ENCODE measurements around the gene MOSPD2. TPM values are rescaled to one million over a fixed set of nuclear protein-coding genes. Genes with fewer than 3 reads are reported as not detected.
A peak's percentile ranks its signal among the peaks of the same experiment; 100 is the strongest.

Gene MOSPD2
- 10 to 100 TPM in 1 of 2 experiments, 1 to 10 TPM in 1; 9.7 to 11.3 TPM for total RNA-seq

GRCh38 chrX:14872851-14873675 is at the start of gene MOSPD2, which contains the start of gene FANCB:
Gene MOSPD2 (plus strand): TSS chrX:14873421. CDS start chrX:14873529, 108 bp downstream.
Gene FANCB (minus strand): TSS chrX:14873069. CDS start chrX:14865510, 7,559 bp downstream.
- peaks cover 20% of the 10 kb centered on the region for H3K36me3 Mint-ChIP-seq
- no peaks in the 10 kb centered on the region for H3K9me3 Mint-ChIP-seq (ENCODE audit: low read depth)
- ATAC-seq = peak; percentile 94
- CTCF ChIA-PET = no interaction called here
- DNase-seq = peak; percentile 96
- H3K4me3 Mint-ChIP-seq = peak within 1 kb of the TSS; percentile 78
- peak within 1 kb of the TSS; percentile 83 for H3K27ac Mint-ChIP-seq
- peaks cover 30% of the 10 kb centered on the region for H3K4me1 Mint-ChIP-seq
- no peaks in the 10 kb centered on the region for H3K27me3 Mint-ChIP-seq

GRCh38 chrX:14825851-14826250 is 47.4 kb upstream of the MOSPD2 start:
- Mint-ChIP-seq H3K9me3 (ENCODE audit: low read depth) (no peaks in the 10 kb centered on the region), H3K36me3 (peaks cover 7% of the 10 kb centered on the region), H3K27ac (no peak overlapping the region), H3K4me3 (no peak overlapping the region), H3K4me1 (no peaks in the 10 kb centered on the region), H3K27me3 (no peaks in the 10 kb centered on the region)
- CTCF ChIA-PET = no interaction called here
- DNase-seq (no peak), ATAC-seq (no peak)

- Mint-ChIP-seq H3K27ac (no peak overlapping the region), H3K4me3 (no peak overlapping the region), H3K27me3 (no peaks in the 10 kb centered on the region), H3K4me1 (no peaks in the 10 kb centered on the region), H3K9me3 (ENCODE audit: low read depth) (no peaks in the 10 kb centered on the region), H3K36me3 (peaks cover 9% of the 10 kb centered on the region)
- ATAC-seq (no peak), DNase-seq (no peak)
- CTCF ChIA-PET = interaction anchor here (0.6 kb wide), 1 partner anchor 65 kb away, joined by 4 read pairs; no protein-coding TSS in a partner anchor
These were observed 46.9 kb upstream of the MOSPD2 start for GRCh38 chrX:14826319-14826718.

GRCh38 chrX:14829643-14830042 is 43.6 kb upstream of the MOSPD2 start:
- DNase-seq = no peak
- Mint-ChIP-seq H3K27ac (no peak overlapping the region), H3K4me3 (no peak overlapping the region), H3K27me3 (no peaks in the 10 kb centered on the region), H3K9me3 (ENCODE audit: low read depth) (no peaks in the 10 kb centered on the region), H3K4me1 (no peaks in the 10 kb centered on the region), H3K36me3 (peaks cover 19% of the 10 kb centered on the region)
- CTCF ChIA-PET = no interaction called here
- no peak for ATAC-seq

GRCh38 chrX:14832151-14832550 is 41.1 kb upstream of the MOSPD2 start:
- H3K27ac Mint-ChIP-seq = no peak overlapping the region
- no peak for DNase-seq

GRCh38 chrX:14832586-14832985 is 40.6 kb upstream of the MOSPD2 start:
- CTCF ChIA-PET = no interaction called here
- Mint-ChIP-seq H3K27ac (no peak overlapping the region), H3K4me1 (no peaks in the 10 kb centered on the region), H3K27me3 (no peaks in the 10 kb centered on the region), H3K4me3 (no peak overlapping the region), H3K36me3 (peaks cover 37% of the 10 kb centered on the region), H3K9me3 (ENCODE audit: low read depth) (no peaks in the 10 kb centered on the region)
- ATAC-seq (no peak), DNase-seq (no peak)

More at GRCh38 chrX:14832151-14832550, 41.1 kb upstream of the MOSPD2 start:
- no peaks in the 10 kb centered on the region for H3K9me3 Mint-ChIP-seq (ENCODE audit: low read depth)
- H3K4me3 Mint-ChIP-seq = no peak overlapping the region
- no peaks in the 10 kb centered on the region for H3K4me1 Mint-ChIP-seq
- CTCF ChIA-PET = no interaction called here
- no peaks in the 10 kb centered on the region for H3K27me3 Mint-ChIP-seq
- ATAC-seq = no peak
- H3K36me3 Mint-ChIP-seq = peaks cover 35% of the 10 kb centered on the region

- no peak for ATAC-seq
- H3K4me3 Mint-ChIP-seq = no peak overlapping the region
- no peaks in the 10 kb centered on the region for H3K27me3 Mint-ChIP-seq
- H3K9me3 Mint-ChIP-seq (ENCODE audit: low read depth) = no peaks in the 10 kb centered on the region
- no peak for DNase-seq
- CTCF ChIA-PET = no interaction called here
- no peak overlapping the region for H3K27ac Mint-ChIP-seq
- no peaks in the 10 kb centered on the region for H3K4me1 Mint-ChIP-seq
- H3K36me3 Mint-ChIP-seq = peaks cover 46% of the 10 kb centered on the region
These were observed 36.1 kb upstream of the MOSPD2 start for GRCh38 chrX:14837155-14837554.

- no peak for DNase-seq
- no peaks in the 10 kb centered on the region for H3K4me1 Mint-ChIP-seq
- H3K4me3 Mint-ChIP-seq = no peak overlapping the region
- CTCF ChIA-PET = no interaction called here
- no peaks in the 10 kb centered on the region for H3K9me3 Mint-ChIP-seq (ENCODE audit: low read depth)
- no peaks in the 10 kb centered on the region for H3K27me3 Mint-ChIP-seq
- ATAC-seq = no peak
- peaks cover 26% of the 10 kb centered on the region for H3K36me3 Mint-ChIP-seq
- no peak overlapping the region for H3K27ac Mint-ChIP-seq
These were observed 29.6 kb upstream of the MOSPD2 start for GRCh38 chrX:14843666-14844065.

GRCh38 chrX:14851526-14851925 is 21.7 kb upstream of the MOSPD2 start:
- H3K27me3 Mint-ChIP-seq = no peaks in the 10 kb centered on the region
- no peak overlapping the region for H3K4me3 Mint-ChIP-seq
- peaks cover 13% of the 10 kb centered on the region for H3K36me3 Mint-ChIP-seq
- no peaks in the 10 kb centered on the region for H3K9me3 Mint-ChIP-seq (ENCODE audit: low read depth)
- no peak overlapping the region for H3K27ac Mint-ChIP-seq
- no peak for DNase-seq
- CTCF ChIA-PET = no interaction called here
- ATAC-seq = no peak
- H3K4me1 Mint-ChIP-seq = no peaks in the 10 kb centered on the region

- Mint-ChIP-seq H3K4me3 (no peak overlapping the region), H3K27me3 (no peaks in the 10 kb centered on the region), H3K27ac (no peak overlapping the region), H3K9me3 (ENCODE audit: low read depth) (no peaks in the 10 kb centered on the region), H3K4me1 (peaks cover 6% of the 10 kb centered on the region), H3K36me3 (peaks cover 34% of the 10 kb centered on the region)
- no peak for ATAC-seq
- CTCF ChIA-PET = no interaction called here
- no peak for DNase-seq
These were observed 8.6 kb upstream of the MOSPD2 start for GRCh38 chrX:14864631-14865030.

GRCh38 chrX:14865201-14865600 is 8.0 kb upstream of the MOSPD2 start:
- no peaks in the 10 kb centered on the region for H3K27me3 Mint-ChIP-seq
- peaks cover 34% of the 10 kb centered on the region for H3K36me3 Mint-ChIP-seq
- CTCF ChIA-PET = no interaction called here
- ATAC-seq (no peak), DNase-seq (no peak)
- H3K4me3 Mint-ChIP-seq = no peak overlapping the region
- H3K9me3 Mint-ChIP-seq (ENCODE audit: low read depth) = no peaks in the 10 kb centered on the region
- H3K4me1 Mint-ChIP-seq = peaks cover 7% of the 10 kb centered on the region
- H3K27ac Mint-ChIP-seq = no peak overlapping the region

- H3K9me3 Mint-ChIP-seq (ENCODE audit: low read depth) = no peaks in the 10 kb centered on the region
- DNase-seq = no peak
- peaks cover 27% of the 10 kb centered on the region for H3K36me3 Mint-ChIP-seq
- H3K4me1 Mint-ChIP-seq = peaks cover 28% of the 10 kb centered on the region
- H3K27ac Mint-ChIP-seq = no peak overlapping the region
- CTCF ChIA-PET = no interaction called here
- no peaks in the 10 kb centered on the region for H3K27me3 Mint-ChIP-seq
- H3K4me3 Mint-ChIP-seq = peak overlapping the region; percentile 78
- no peak for ATAC-seq
These were observed 1.5 kb upstream of the MOSPD2 start for GRCh38 chrX:14871767-14872166.

- Mint-ChIP-seq H3K27ac (peak overlapping the region; percentile 83), H3K4me3 (peak overlapping the region; percentile 78), H3K27me3 (no peaks in the 10 kb centered on the region), H3K9me3 (ENCODE audit: low read depth) (no peaks in the 10 kb centered on the region), H3K36me3 (peaks cover 26% of the 10 kb centered on the region), H3K4me1 (peaks cover 29% of the 10 kb centered on the region)
- DNase-seq (peak; percentile 41), ATAC-seq (no peak)
- CTCF ChIA-PET = no interaction called here
These were observed 866 bp upstream of the MOSPD2 start for GRCh38 chrX:14872355-14872754.

GRCh38 chrX:14873676-14874049 is 442 bp downstream of the MOSPD2 start:
- Mint-ChIP-seq H3K36me3 (peaks cover 17% of the 10 kb centered on the region), H3K4me1 (peaks cover 31% of the 10 kb centered on the region), H3K27me3 (no peaks in the 10 kb centered on the region), H3K27ac (peak overlapping the region; percentile 83), H3K4me3 (peak overlapping the region; percentile 78), H3K9me3 (ENCODE audit: low read depth) (no peaks in the 10 kb centered on the region)
- DNase-seq = no peak
- CTCF ChIA-PET = no interaction called here
- no peak for ATAC-seq

All from activated CD8-positive, alpha-beta memory T cell treated with anti-CD3 and anti-CD28 coated beads, Interleukin-2, amount 10 ng/mL, durations not matched to agents 7 days and 5 days (primary cell).